Central memory CD4-positive, alpha-beta T cell (primary cell): ENCODE results near the gene OR52M1.

Source experiments
- DNase-seq: peaks from one replicate; pipeline ENCODE4 v3.0.0; 2022

Gene OR52M1

DNA sequence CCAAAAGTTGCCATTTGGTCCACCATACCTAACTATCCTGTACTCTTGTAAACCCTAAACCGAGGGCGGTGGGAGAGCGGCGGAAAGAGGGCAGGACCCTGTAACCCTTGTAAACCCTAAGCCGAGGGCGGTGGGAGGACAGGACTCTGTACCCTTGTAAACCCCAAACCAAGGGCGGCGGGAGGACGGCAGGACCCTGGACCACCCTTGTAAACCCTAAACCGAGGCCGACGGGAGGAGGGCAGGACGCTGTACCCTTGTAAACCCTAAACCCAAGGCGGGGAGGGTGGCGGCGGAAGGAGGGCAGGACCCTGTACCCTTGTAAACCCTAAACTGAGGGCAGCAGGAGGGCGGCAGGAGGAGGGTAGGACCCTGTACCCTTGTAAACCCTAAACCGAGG lies 24.1 kb downstream of the OR52M1 start:
- DNase-seq = no peak

DNA sequence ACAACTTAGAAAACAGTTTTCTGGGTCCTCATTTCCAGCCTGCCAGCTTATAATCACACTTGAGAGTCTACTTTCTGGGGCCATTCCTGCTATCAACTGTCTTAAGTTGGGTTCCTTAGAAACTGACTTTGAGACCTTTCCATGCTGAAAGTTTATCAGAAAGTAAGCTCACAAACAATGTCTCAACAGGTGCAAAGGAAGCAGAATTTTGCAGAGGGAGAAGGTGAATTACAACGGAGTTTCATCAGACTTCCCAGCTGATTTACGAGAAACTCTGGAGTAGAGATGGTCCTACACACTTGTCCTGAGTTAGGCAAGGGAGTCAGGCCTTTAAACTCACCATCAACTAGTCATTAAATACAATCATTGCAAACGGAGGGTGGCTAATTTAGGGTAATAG lies 31.9 kb downstream of the OR52M1 start:
- DNase-seq = no peak

DNA sequence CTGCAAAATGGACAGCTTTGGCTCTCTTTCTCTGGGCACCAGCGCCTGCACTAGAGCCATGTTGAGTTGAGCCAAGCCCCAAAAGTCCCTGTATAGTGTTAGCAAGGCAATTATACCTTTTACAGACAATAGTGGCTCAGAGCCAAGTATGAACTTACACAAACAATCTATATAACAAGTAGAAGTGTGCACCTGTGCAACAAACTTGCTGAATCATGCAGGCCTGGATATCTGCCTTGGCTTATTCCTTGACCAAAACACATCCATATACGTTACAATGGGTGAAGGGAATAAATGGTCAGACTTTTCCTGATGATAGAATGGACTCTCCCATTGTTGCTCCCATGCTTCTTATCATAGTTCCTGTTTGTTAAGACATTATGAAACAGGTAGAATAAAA lies 32.8 kb downstream of the OR52M1 start:
- no peak for DNase-seq

DNA sequence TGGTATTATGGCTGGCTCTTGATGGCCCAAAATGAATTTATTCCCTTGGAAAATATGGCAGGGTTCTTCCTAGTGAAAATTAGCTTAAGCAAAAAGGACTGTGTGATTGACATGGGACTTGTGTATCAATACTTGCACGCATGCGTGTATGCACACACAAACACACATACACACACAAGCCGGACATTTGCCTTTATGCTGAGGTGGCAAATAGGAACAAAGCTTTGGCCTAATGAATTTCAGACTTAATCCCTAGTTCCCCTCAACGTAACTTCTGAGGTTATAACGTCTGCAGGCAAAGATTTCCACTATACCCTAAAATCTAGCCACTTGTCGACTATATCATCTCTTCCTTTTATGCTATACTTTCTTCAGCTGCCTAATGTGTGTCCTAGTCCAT lies 33.6 kb downstream of the OR52M1 start:
- DNase-seq = no peak

DNA sequence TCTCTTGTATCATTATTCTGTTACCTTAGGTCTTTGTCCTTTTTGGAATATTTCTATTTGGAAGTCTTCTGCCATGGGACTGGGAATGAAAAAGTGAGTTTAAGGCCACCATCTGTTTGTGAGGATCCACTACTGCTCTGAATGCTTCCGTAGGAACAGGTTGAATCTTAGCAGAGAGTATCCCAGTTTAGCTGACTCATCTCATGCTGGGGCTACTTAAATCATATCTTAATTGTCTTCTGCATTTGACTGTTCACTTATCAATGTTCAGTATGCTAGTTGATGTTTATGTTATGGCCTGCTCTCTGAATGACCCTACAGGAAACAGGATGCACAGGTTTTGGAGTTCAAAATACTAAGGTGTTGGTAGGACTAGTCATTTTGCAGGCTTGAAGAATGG lies 35.1 kb downstream of the OR52M1 start:
- DNase-seq = no peak

DNA sequence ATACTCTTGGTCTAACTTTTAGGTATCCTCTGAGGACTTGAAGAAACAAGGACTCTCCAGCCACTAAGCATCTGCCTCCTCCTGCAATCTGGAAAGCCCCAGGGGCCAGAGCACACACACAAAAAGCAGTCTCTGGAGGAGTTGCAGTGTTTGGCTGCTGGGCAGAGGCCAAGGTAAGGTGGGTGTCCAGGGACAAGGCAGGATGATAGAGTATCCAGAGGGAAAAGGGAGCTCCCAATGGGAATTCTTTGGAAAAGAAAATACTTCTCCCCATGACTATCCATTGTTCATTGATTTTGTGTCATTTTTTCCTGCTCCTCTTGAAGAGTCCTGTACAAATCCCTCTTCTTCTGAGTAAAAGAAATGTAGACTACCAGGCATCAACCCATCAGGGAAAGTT lies 36.5 kb downstream of the OR52M1 start, which contains the start of gene OR52I2:
TSS of gene OR52I2 (plus strand) at position 301 of the 400 bp plus-strand sequence.
- DNase-seq = no peak

DNA sequence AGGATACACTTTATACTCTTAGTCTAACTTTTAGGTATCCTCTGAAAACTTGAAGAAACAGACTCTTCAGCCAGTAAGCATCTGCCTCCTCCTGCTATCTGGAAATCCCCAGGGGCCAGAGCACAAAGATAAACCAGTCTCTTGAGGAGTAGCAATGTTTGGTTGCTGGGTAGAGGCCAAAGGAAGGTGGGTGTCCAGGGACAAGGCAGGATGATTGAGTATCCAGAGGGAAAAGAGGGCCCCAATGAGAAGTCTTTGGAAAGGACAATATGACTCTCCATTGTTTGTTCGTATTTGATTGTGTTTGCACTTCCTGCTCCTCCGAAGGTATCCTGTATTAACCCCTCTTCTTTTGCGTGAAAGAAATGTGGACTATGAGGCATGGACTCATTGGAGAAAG lies 44.0 kb downstream of the OR52M1 start:
- DNase-seq = no peak

DNA sequence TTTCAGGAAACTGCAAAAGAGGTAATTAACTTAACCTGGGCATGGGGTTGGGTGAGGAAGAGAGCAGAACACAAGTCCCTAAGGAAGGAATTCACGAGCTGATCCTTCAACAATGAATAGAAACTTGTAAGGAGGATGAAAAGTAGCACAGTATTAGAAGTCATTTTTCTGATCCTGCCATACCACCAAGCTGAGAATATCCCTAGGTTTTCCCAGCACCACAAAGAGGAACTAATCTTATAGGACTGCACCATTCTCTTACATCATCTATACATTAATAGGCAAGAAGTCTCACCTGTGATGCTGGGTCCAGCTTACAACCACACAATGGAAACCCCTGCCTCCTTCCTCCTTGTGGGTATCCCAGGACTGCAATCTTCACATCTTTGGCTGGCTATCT lies 48.7 kb downstream of the OR52M1 start, which contains the start of gene OR52I1:
TSS of gene OR52I1 (plus strand) at position 301 of the 400 bp plus-strand sequence. CDS start at position 301, 0 bp downstream.
- DNase-seq = no peak
